HT-29 (cell line): ENCODE results near the gene KISS1R. TPM values are rescaled to one million over a fixed set of nuclear protein-coding genes. Genes with fewer than 3 reads are reported as not detected.
A peak's percentile ranks its signal among the peaks of the same experiment; 100 is the strongest.
"Not testable (repeated sequence)": the region's sequence is repeated elsewhere in the genome, so short reads cannot be mapped to it uniquely, and the experiment has no call there.

Experiments
- DNase-seq: peaks from one replicate; pipeline ENCODE4 v3.0.0-alpha.2; 2015; ENCODE audit warnings: low spot score
- total RNA-seq: library from RNA; depleted of rRNA; stranded (reverse); fragments of >200 nt; shearing (Covaris generic); gene quantifications from 2 replicates; pipeline ENCODE4 v1.2.3, GENCODE V29; 2014

Gene KISS1R
- total RNA-seq, 1 experiment from 2014 or later: not detected

DNA sequence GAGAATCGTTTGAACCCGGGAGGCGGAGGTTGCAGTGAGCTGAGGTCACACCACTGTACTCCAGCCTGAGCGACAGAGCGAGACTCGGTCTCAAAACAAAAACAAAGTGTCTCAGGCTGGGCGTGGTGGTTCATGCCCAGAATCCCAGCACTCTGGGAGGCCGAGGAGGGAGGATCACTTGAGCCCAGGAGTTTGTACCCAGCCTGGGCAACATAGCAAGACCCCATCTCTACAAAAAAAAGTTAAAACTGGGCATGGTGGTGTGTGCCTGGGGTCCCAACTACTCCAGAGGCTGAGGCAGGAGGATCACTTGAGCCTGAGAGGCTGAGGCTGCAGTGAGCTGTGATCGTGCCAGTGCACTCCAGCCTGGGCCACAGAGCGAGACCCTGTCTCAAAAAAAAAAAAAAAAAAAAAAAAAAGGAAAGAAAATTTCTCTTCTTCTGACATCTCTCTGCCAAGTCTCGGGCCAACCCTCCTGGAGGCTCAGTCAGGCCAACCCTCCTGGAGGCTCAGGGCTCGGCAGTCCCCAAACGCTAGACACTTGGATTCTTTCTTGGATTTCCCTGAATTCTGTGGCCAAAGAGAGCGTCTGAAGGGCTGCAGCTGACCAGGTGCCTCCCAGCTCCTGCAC lies 35.0 kb downstream of the KISS1R start:
- DNase-seq: no peak

DNA sequence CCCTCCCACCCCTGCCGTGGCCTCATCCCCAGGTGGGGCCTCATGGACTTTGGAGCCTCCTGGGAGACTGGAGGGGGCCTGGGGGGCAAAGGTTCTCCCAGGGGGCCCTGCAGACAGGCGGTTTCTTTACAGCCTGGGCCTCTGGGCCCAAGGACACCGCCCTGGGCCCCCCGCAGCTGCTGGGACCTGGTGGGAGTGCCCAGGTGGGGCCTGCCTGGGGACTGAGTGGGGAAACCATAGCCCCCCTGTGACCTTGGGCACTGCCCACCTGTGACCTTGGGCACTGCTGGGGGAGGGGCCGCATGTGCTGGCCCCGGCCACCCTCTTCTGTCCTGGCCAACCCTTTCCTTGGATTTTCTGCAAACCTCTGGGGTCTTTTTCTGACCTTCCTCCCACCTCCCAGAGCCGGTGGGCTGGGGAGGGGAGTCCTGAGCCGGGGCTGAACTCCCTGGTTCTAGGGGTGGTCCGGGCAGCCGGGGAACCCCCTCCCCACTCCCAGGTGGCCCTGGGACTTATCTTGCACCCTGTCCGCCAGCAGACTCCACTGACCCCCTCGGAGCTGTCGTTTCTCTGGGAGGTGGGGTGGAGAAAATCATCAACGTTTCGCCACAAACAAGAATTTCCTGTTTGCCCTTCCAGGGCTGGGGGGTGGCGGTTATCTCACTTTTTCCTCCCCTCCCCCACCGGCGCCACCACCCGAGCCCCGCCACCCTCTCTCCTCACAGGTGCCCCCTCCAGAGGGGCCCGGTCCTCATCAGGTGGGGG lies 35.7 kb downstream of the KISS1R start:
- peak; percentile 52 for DNase-seq

DNA sequence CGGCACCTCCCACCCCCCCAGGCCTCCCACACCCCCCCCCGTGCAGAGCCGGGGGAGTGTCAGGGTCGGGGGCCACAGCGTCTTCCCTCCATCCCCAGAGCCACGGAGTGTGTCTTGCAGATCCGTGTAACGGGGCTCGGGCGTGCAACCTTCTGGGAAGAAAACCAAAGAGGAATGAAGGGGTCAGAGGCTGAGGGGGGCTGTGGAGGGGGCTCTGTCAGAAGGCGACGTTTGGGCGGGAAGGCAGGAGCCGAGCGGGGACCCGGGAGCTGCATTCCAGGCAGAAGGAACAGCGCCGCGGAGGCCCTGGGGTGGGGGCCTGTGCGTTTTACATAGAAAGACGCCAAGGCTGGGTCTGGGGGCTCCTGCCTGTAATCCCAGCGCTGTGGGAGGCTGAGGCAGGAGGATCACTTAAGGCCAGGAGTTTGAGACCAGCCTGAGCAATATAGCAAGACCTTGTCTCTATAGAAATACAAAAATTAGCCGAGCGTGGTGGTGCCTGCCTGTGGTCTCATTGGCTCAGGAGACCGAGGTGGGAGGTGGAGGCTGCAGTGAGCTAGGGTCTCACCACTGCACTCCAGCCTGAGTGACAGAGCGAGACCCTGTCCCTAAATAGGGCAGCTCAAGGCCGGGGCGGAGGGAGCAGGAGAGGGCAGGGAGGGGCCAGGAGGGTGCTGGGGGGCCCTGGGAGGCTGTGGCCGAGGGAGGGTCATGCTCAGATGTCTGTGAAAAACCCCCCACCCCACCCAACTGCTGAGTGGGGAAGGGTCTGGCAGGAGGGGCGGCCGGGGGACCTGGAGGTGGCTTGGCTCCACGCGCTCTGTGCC lies 36.5 kb downstream of the KISS1R start:
- DNase-seq: no peak

DNA sequence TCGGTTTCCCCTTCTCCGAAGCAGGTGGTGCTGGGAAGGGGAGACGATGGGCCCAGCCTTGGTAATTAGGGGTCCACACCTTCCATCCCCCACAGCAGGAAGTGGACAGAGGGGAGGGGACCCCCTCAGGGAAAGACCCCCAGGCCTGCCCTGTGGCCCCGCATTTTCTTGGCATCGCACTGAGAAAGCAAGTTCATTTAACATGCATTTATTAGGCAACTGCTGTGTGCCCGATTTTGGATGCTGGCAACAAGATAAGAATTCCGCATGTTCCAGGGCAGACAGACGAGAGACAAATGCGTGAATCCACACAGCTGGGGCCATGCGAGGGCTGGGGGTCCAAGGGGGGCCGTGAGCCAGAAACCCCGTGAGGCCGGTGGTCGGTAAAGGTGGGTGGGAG lies 37.1 kb downstream of the KISS1R start:
- DNase-seq: no peak

GRCh38 chr19:954672-955494 lies 37.8 kb downstream of the KISS1R start:
- DNase-seq: no peak

DNA sequence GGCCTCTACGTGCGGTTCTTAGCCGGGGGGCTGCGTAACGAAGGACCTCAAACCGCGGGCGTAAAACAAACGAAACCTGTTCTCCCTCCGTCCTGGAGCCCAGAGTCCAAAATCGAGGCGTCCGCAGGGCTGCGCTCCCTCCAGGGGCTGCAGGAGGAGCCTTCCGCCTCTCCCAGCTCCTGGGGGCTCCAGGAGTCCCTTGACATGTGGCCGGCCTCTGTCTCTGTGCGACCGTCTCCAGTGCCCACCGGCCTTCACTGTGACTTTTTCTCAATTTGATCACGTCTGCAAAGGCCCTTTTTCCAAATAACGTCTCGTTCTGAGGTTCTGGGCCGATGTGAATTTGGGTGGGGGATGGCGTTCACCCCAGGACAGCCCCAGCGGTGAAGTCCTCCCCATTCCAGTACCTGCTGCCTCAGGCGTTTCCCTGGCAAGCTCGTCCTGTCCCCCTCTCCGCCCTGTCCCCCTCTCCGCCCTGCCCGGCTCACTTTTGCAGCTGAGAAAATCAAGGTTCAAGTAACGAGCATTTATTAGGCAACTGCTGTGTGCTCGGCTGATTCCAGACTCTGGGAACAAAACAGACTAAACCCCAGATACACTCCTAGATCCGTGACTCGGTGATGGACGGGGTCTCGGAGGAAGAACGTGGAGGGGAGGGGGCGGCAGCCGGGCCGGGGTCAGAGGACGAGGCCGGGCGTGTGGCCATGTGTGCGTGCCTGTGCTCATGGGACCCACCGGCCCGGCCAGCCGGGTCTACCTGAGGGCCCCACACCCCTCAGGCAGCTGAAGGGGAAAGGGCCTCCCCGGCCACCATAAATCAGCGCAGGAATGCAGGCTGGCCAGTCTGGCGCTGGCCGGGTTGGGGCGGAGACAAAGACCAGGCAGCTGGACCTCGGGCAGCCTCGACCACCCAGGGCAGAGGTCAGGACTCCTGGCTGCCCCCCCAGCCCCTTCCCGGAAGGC lies 39.0 kb downstream of the KISS1R start:
- DNase-seq: peak; percentile 67

GRCh38 chr19:956766-957440 lies 39.8 kb downstream of the KISS1R start:
- peak; percentile 62 for DNase-seq

GRCh38 chr19:957578-957977 lies 40.4 kb downstream of the KISS1R start:
- DNase-seq: not testable (repeated sequence)

- peak; percentile 47 for DNase-seq
Observed at GRCh38 chr19:958967-959855, 42.1 kb downstream of the KISS1R start.

- no peak for DNase-seq
Observed at GRCh38 chr19:960020-960419, 42.9 kb downstream of the KISS1R start.

GRCh38 chr19:960601-960938 lies 43.4 kb downstream of the KISS1R start:
- no peak for DNase-seq

DNA sequence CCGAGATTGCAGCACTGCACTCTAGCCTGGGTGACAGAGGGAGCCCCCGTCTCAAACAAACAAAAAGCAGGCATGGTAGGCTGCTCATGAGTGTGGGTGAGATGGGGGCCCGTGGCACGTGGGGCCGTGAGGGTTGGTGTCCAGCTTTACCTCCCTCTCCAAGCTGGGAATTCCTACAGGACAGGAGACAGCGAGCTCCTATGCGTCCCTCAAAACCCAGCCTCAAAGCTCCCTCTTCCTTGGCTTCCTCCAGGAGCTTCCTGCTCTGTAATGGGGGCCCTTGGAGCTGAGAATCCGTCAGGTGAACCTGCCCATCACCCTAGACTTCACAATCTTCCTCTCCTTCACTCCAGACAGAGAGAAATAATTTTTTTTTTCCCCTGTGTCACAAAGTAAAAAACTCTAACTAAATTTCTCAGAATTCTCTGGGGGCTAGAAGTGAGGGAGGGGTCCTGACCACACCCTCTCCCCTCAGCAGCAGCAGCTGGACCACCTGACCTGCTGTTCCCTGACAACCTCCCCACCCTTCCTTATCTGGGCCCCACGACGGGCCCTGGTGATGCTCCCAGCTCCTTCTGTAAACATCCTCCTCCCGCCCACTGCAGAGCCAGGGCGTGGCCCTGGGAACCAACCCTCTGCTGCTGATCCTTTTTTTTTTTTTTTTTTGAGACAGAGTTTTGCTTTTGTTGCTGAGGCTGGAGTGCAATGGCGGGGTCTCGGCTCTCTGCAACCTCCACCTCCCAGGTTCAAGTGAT lies 44.9 kb downstream of the KISS1R start:
- peak; percentile 39 for DNase-seq

GRCh38 chr19:962683-963400 lies 45.7 kb downstream of the KISS1R start:
- DNase-seq: no peak

DNA sequence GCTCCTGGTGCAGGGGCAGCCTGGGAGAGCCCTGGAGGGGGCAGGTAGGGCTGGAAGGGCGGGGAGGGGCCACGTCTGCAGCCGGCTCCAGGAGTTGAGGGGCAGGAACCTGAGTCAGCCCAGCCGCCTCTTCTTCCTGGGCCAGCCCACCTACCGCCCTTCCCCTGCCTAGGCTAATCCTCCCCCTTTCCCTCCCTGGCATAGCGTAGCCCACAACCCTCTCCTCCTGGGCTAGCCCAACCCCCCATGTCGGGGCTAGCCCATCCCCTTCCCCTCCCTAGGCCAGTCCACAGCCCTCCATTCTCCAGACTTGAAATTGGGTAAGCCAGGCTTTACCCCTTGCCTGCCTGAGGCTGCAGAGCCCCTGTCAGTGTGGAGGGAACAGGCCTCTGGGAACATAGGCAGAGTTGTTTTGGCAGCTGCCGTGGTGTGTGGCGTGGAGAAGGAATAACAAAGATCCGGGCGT lies 46.4 kb downstream of the KISS1R start:
- no peak for DNase-seq

- no peak for DNase-seq
Observed at GRCh38 chr19:964116-964520, 47.0 kb downstream of the KISS1R start.

GRCh38 chr19:964761-965694 lies 47.9 kb downstream of the KISS1R start:
- no peak for DNase-seq
